Caco-2 (cell line): Measurements from ENCODE around the gene SLC26A1. TPM values are rescaled to one million over a fixed set of nuclear protein-coding genes. Genes with fewer than 3 reads are reported as not detected.

ENCODE experiments used
- BruUV-seq: library from RNA; stranded (reverse); fragments of 400-500 nt; replicated peaks from 2 replicates; lab custom pipeline; 2021; lab: Mats Ljungman, UMichigan
- CTCF ChIA-PET: fragments of 300-600 bp; sonication (Branson Sonifier 250); formaldehyde crosslinking; loops from one replicate; lab custom pipeline; 2022; ENCODE audit warnings: antibody characterized with exemption; lab: Charles Lee
- POLR2A ChIA-PET: fragments of 300-600 bp; sonication (Branson Sonifier 250); formaldehyde crosslinking; loops from one replicate; lab custom pipeline; 2022; ENCODE audit warnings: antibody characterized with exemption; lab: Charles Lee
- DNase-seq, 2 experiments: peaks; one replicate each; pipeline versions ENCODE4 v3.0.0 to v3.0.0-alpha.2; 2020 to 2022
- H3K27me3 ChIP-seq: replicated peaks from 2 replicates; pipeline ENCODE4 v1.6.0; 2011; ENCODE audit warnings: low read length; ENCODE audit not compliant: control insufficient read depth, insufficient read depth
- H3K36me3 ChIP-seq: 2 replicates; pipeline ENCODE4 v1.5.1; 2011; ENCODE audit warnings: low read length; ENCODE audit not compliant: control insufficient read depth, insufficient read depth
- H3K4me1 ChIP-seq: fragments of 250-450 bp; sonication (Bioruptor Pico); 2 replicates; pipeline ENCODE4 v1.5.1; 2020; ENCODE audit warnings: mild to moderate bottlenecking
- H3K4me3 ChIP-seq: 2 replicates; pipeline ENCODE4 v1.5.1; 2011; ENCODE audit warnings: low read depth, mild to moderate bottlenecking, control low read depth, low read length
- H3K9me3 ChIP-seq: fragments of 250-450 bp; sonication (Bioruptor Pico); 2 replicates; pipeline ENCODE4 v1.5.1; 2020; ENCODE audit warnings: mild to moderate bottlenecking, moderate library complexity
- H3K27ac Mint-ChIP-seq: one replicate; pipeline ENCODE4 v1.8.0; 2022; ENCODE audit warnings: mixed read lengths; ENCODE audit not compliant: unreplicated experiment
- H3K27me3 Mint-ChIP-seq: one replicate; pipeline ENCODE4 v1.8.0; 2022; ENCODE audit warnings: mixed read lengths; ENCODE audit not compliant: insufficient read depth, unreplicated experiment
- H3K36me3 Mint-ChIP-seq: one replicate; pipeline ENCODE4 v1.8.0; 2022; ENCODE audit warnings: mild to moderate bottlenecking, mixed read lengths; ENCODE audit not compliant: insufficient read depth, unreplicated experiment
- H3K4me1 Mint-ChIP-seq: one replicate; pipeline ENCODE4 v1.8.0; 2022; ENCODE audit warnings: low read depth, mixed read lengths; ENCODE audit not compliant: unreplicated experiment
- H3K4me3 Mint-ChIP-seq: one replicate; pipeline ENCODE4 v1.8.0; 2022; ENCODE audit warnings: mild to moderate bottlenecking, moderate library complexity, mixed read lengths; ENCODE audit not compliant: unreplicated experiment
- H3K9me3 Mint-ChIP-seq: one replicate; pipeline ENCODE4 v1.8.0; 2022; ENCODE audit warnings: mixed read lengths; ENCODE audit not compliant: unreplicated experiment
- CTCF ChIP-seq, 2 experiments: fragments of 200-600 bp in 1 of 2; IDR thresholded peaks; 1 replicate in 1 of 2; 2 replicates in 1 of 2; pipeline versions ENCODE4 v1.5.1 to v1.8.0; 2011 to 2022; ENCODE audit warnings: antibody characterized with exemption in 1 of 2, control low read depth in 1 of 2, inconsistent platforms in 1 of 2, low read depth in 1 of 2, low read length in 1 of 2, mild to moderate bottlenecking in 1 of 2, moderate library complexity in 1 of 2; ENCODE audit not compliant: insufficient read depth in 1 of 2, severe bottlenecking in 1 of 2, unreplicated experiment in 1 of 2
- intact Hi-C: fragments of 100-400 bp; cut with micrococcal nuclease; formaldehyde crosslinking; loops from one replicate; pipeline ENCODE4 v1.10.0; 2022; ENCODE audit not compliant: unreplicated experiment
- total RNA-seq: library from RNA; stranded (reverse); gene quantifications from 2 replicates; pipeline ENCODE4 v1.2.3, GENCODE V29; 2022

Gene SLC26A1
- total RNA-seq, 1 experiment from 2014 or later = 9.6 TPM

- H3K4me1 ChIP-seq = no peaks in the 10 kb centered on the region
- no peak for TF ChIP-seq CTCF (IDR thresholded peaks at IDR 0.05; ENCODE audit: insufficient read depth in 1 of 2, low read depth in 1 of 2, low read length in 1 of 2, severe bottlenecking in 1 of 2, unreplicated experiment in 1 of 2)
- Mint-ChIP-seq H3K4me3 (no peak overlapping the region), H3K9me3 (no peaks in the 10 kb centered on the region), H3K27ac (no peak overlapping the region), H3K36me3 (peaks cover 8% of the 10 kb centered on the region), H3K27me3 (no peaks in the 10 kb centered on the region), H3K4me1 (no peaks in the 10 kb centered on the region)
- no TSS peak for BruUV-seq
- no peaks in the 10 kb centered on the region for H3K36me3 ChIP-seq
- H3K27me3 ChIP-seq = no peaks in the 10 kb centered on the region
- no peak overlapping the region for H3K4me3 ChIP-seq
- H3K9me3 ChIP-seq = no peaks in the 10 kb centered on the region
- ChIA-PET POLR2A (no interaction called here), CTCF (no interaction called here)
- intact Hi-C loops = no loop called here
- no peak for DNase-seq
These were observed 39.7 kb downstream of the SLC26A1 start for GRCh38 chr4:953574-953915.

GRCh38 chr4:952881-953573 is 40.2 kb downstream of the SLC26A1 start:
- no peaks in the 10 kb centered on the region for H3K9me3 ChIP-seq
- ChIA-PET CTCF (no interaction called here), POLR2A (no interaction called here)
- TF ChIP-seq CTCF (IDR thresholded peaks at IDR 0.05; ENCODE audit: insufficient read depth in 1 of 2, low read depth in 1 of 2, low read length in 1 of 2, severe bottlenecking in 1 of 2, unreplicated experiment in 1 of 2) = no peak
- no peak overlapping the region for H3K4me3 Mint-ChIP-seq
- BruUV-seq = no TSS peak
- no peaks in the 10 kb centered on the region for H3K4me1 Mint-ChIP-seq
- peak in 1 of 2 experiments; percentile 26 for DNase-seq
- peaks cover 3% of the 10 kb centered on the region for H3K36me3 Mint-ChIP-seq
- no peaks in the 10 kb centered on the region for H3K36me3 ChIP-seq
- H3K4me3 ChIP-seq = no peak overlapping the region
- H3K4me1 ChIP-seq = no peaks in the 10 kb centered on the region
- no peak overlapping the region for H3K27ac Mint-ChIP-seq
- H3K27me3 Mint-ChIP-seq = no peaks in the 10 kb centered on the region
- no peaks in the 10 kb centered on the region for H3K9me3 Mint-ChIP-seq
- intact Hi-C loops = no loop called here
- H3K27me3 ChIP-seq = no peaks in the 10 kb centered on the region

- no peaks in the 10 kb centered on the region for H3K36me3 Mint-ChIP-seq
- H3K27ac Mint-ChIP-seq = no peak overlapping the region
- DNase-seq = peak in 1 of 2 experiments; percentile 28
- no peaks in the 10 kb centered on the region for H3K4me1 Mint-ChIP-seq
- Histone ChIP-seq H3K36me3 (no peaks in the 10 kb centered on the region), H3K4me1 (no peaks in the 10 kb centered on the region), H3K27me3 (no peaks in the 10 kb centered on the region), H3K4me3 (no peak overlapping the region), H3K9me3 (no peaks in the 10 kb centered on the region)
- intact Hi-C loops = no loop called here
- CTCF ChIA-PET = no interaction called here
- no peak for TF ChIP-seq CTCF (IDR thresholded peaks at IDR 0.05; ENCODE audit: insufficient read depth in 1 of 2, low read depth in 1 of 2, low read length in 1 of 2, severe bottlenecking in 1 of 2, unreplicated experiment in 1 of 2)
- BruUV-seq = no TSS peak
- H3K27me3 Mint-ChIP-seq = no peaks in the 10 kb centered on the region
- POLR2A ChIA-PET = no interaction called here
- H3K4me3 Mint-ChIP-seq = no peak overlapping the region
- H3K9me3 Mint-ChIP-seq = no peaks in the 10 kb centered on the region
These were observed 41.4 kb downstream of the SLC26A1 start for GRCh38 chr4:951594-952468.
